Peyer's patch (tissue), 4 donors: ENCODE results near the gene DDX4.

Experiments used
- CTCF ChIP-seq, 6 experiments: fragments of 450-650 bp in 4 of 6; fragments of 200-600 bp in 2 of 6; sonication (generic) in 1 of 6; IDR thresholded peaks; one replicate each; pipeline ENCODE4 v1.5.1; 2017 to 2019; ENCODE audit warnings: antibody characterized with exemption in 6 of 6, mild to moderate bottlenecking in 3 of 6, moderate library complexity in 1 of 6
- POLR2A ChIP-seq, 2 donors: fragments of 450-650 bp; IDR thresholded peaks; one replicate each; pipeline ENCODE4 v1.5.1; 2017; ENCODE audit warnings: antibody characterized with exemption in 2 of 2, mild to moderate bottlenecking in 2 of 2, moderate library complexity in 2 of 2

DNA sequence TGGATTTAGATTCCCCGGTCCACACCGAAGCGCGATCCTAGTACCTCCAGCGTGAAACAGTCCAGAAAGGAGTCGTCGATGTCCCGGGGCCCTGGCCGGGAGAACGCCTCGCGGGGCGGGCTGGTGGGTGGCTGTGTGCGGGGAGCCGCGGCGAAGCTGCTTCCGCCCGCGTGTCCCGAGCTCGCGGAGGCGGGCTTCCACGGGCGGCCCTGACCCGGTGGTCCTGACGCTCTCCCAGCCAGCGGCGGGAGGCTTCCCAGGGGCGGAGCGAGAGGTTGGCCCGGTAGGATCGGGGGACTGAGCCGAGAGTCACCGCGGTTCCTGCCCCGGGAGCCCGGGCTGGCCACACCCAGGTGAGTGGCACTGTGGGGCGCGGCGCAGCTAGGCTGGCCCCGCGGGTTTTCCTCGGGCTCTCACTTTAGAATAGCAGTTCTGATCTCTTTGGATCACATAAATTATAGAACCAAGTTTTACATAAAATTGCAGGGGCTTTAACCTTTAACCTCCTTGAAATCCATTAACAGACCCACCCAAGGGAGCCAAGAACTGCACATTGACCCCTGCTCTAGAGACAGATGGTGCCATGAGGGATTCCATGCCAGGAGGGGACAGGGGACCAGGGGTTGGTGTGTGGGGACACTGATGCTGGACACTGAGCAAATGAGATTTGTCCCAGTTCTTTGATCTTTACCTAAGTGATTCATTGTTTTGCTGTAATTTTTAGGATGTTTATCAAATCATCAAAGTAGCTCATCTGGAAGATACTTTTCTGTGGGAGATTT, 84.1 kb downstream of the DDX4 start:
- TF ChIP-seq CTCF (IDR thresholded peaks at IDR 0.05) (no peak), POLR2A (IDR thresholded peaks at IDR 0.05) (no peak)
